ENCODE measurements around the gene SYT9. TPM values are rescaled to one million over a fixed set of nuclear protein-coding genes. Genes with fewer than 3 reads are reported as not detected.

SYT9 gene
- total and polyA plus RNA-seq, 12 donors = 0.94 to 17.7 (median 5.0) TPM

GRCh38 chr11:7486781-7487140, 235.1 kb downstream of the SYT9 start:
- 58 to 80% (median 70%) methylated on average over 6 of the region's 6 CpGs for WGBS, 4 donors
- Histone ChIP-seq H3K4me3 (peak overlapping the region in 1 of 4 donors; percentile 7), H3K4me1 (replicated peaks in 1 of 2) (no peaks in the 10 kb centered on the region), H3K36me3 (replicated peaks in 1 of 2) (no peaks in the 10 kb centered on the region), H3K27me3 (no peaks in the 10 kb centered on the region), H3K9me3 (replicated peaks in 1 of 3) (no peaks in the 10 kb centered on the region), H3K27ac (no peak overlapping the region)
- DNase-seq = no peak
- TF ChIP-seq CTCF (IDR thresholded peaks at IDR 0.05) (no peak), POLR2A (IDR thresholded peaks at IDR 0.05) (no peak)
- intact Hi-C loops (cut with DNase I) = no loop called here

GRCh38 chr11:7487360-7487759, 235.7 kb downstream of the SYT9 start:
- no peaks in the 10 kb centered on the region for H3K9me3 ChIP-seq (replicated peaks in 1 of 3)
- TF ChIP-seq POLR2A (IDR thresholded peaks at IDR 0.05) = no peak
- no peak for TF ChIP-seq CTCF (IDR thresholded peaks at IDR 0.05)
- intact Hi-C loops (cut with DNase I) = no loop called here
- H3K36me3 ChIP-seq (replicated peaks in 1 of 2) = no peaks in the 10 kb centered on the region
- no peak overlapping the region for H3K4me3 ChIP-seq
- no peaks in the 10 kb centered on the region for H3K4me1 ChIP-seq (replicated peaks in 1 of 2)
- no peaks in the 10 kb centered on the region for H3K27me3 ChIP-seq
- DNase-seq = no peak
- H3K27ac ChIP-seq = no peak overlapping the region
- WGBS, 4 donors = 52 to 71% (median 66%) methylated on average over 2 of the region's 2 CpGs

- Histone ChIP-seq H3K4me1 (replicated peaks in 1 of 2) (no peaks in the 10 kb centered on the region), H3K27ac (no peak overlapping the region), H3K9me3 (replicated peaks in 1 of 3) (no peaks in the 10 kb centered on the region), H3K4me3 (no peak overlapping the region), H3K36me3 (replicated peaks in 1 of 2) (no peaks in the 10 kb centered on the region), H3K27me3 (no peaks in the 10 kb centered on the region)
- TF ChIP-seq CTCF (IDR thresholded peaks at IDR 0.05) = no peak
- TF ChIP-seq POLR2A (IDR thresholded peaks at IDR 0.05) = no peak
- no peak for DNase-seq
- 80 to 95% (median 88%) methylated on average over 1 of the region's 1 CpG for WGBS, 4 donors
- intact Hi-C loops (cut with DNase I) = no loop called here
These were observed 237.0 kb downstream of the SYT9 start for GRCh38 chr11:7488681-7489080.

- no peaks in the 10 kb centered on the region for H3K27me3 ChIP-seq
- H3K4me3 ChIP-seq = no peak overlapping the region
- no peaks in the 10 kb centered on the region for H3K9me3 ChIP-seq (replicated peaks in 1 of 3)
- 81 to 84% (median 82%) methylated on average over 2 of the region's 2 CpGs for WGBS, 4 donors
- no peak for DNase-seq
- H3K27ac ChIP-seq = peak overlapping the region in 1 of 5 donors; percentile 60
- no peak for TF ChIP-seq CTCF (IDR thresholded peaks at IDR 0.05)
- TF ChIP-seq POLR2A (IDR thresholded peaks at IDR 0.05) = no peak
- intact Hi-C loops (cut with DNase I) = no loop called here
- H3K36me3 ChIP-seq (replicated peaks in 1 of 2) = no peaks in the 10 kb centered on the region
- H3K4me1 ChIP-seq (replicated peaks in 1 of 2) = no peaks in the 10 kb centered on the region
These were observed 237.7 kb downstream of the SYT9 start for GRCh38 chr11:7489376-7489775.
